Stimulated activated CD4-positive, alpha-beta T cell treated with anti-CD3 and anti-CD28 coated beads, Interleukin-12 subunit alpha, Interleukin-12 subunit beta, amount 100 ng/mL, for 24 hours (primary cell): ENCODE measurements around the gene PTPRT.

Source experiments
- DNase-seq, 2 experiments: peaks; one replicate each; pipeline ENCODE4 v3.0.0-alpha.2; 2020; ENCODE audit warnings: low read depth in 2 of 2

PTPRT gene

GRCh38 chr20:42559665-42560064 is 630.0 kb downstream of the PTPRT start:
- no peak for DNase-seq

DNA sequence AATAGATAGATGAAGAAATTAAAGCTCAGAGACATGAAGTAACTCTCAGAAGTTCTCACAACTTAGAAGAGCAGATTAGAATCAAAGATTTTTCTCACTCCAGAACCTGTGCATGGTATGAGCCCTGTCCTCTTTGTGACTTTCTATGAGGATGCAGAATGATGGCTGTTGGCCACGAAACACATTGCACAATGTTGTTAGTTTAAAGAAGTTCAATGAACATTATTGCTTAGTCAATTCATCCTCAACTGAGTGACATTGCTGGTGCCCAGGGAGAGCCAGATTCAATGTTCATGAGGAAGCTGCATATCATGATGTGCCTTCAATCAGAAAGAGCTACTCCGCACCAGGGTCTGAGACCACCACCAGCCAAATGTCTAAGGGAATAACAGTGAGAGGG is 633.1 kb downstream of the PTPRT start:
- no peak for DNase-seq

- DNase-seq = no peak
Observed at GRCh38 chr20:42553374-42553773, 636.3 kb downstream of the PTPRT start.

GRCh38 chr20:42549496-42549895 is 640.2 kb downstream of the PTPRT start:
- no peak for DNase-seq

DNA sequence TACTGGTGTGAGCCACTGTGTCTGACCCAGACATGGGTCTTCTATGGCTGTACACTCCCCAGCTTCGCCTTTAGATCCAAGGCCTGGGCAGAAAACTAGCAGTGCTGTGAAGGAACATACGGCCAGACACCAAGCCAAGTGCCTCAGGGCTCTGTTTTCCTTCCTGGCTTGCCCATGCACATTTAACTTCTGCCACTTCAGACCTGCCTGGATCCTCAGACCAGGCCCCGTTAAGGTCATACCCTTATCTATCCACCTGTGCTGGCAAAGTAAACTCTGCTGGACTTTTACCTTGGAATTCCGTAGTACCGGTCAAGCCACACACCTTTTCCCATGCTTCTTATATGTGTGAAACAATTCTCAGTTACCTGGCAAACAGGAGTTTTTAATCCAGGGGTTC is 644.8 kb downstream of the PTPRT start:
- DNase-seq = no peak

DNA sequence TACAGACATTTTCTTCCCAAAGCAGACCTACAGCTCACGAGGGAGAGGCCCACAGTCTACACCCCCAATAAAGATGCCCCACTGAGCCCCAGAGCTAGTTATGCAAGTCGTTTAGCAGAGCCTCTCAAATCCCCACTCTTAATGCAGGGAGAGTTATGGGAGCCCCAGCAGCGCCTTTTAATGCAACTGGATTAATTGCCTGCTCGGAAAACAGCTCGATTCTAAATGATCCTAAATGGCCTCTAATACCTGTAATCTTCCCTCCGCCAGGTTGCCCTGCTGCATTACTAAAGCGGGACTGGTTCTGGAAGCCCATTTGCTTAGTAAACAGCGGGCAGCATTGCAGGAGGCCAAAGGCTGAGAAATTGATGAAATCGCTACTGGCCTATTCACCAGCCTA is 656.9 kb downstream of the PTPRT start:
- no peak for DNase-seq

DNA sequence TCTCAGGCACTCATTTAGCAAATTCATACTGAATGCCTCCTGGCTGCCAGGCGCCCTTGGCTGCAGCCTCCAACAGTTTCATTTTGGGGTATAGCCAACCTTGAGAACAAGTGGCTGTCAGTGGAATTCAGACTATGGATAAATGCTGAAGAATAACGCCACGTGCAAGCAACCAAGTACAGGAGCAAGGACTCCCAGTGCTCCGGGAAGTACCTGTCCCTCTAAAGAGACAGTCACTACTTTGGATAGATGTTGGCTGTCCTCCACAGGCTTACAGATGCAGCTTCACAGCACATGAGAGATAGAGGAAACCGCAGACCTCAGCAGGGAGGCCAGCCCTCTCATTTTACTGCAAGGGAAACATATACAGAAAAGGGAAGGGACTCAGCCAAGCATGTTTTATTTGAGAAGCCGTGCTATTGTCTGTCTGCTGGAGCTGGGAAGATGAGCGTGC is 658.2 kb downstream of the PTPRT start:
- DNase-seq = no peak

DNA sequence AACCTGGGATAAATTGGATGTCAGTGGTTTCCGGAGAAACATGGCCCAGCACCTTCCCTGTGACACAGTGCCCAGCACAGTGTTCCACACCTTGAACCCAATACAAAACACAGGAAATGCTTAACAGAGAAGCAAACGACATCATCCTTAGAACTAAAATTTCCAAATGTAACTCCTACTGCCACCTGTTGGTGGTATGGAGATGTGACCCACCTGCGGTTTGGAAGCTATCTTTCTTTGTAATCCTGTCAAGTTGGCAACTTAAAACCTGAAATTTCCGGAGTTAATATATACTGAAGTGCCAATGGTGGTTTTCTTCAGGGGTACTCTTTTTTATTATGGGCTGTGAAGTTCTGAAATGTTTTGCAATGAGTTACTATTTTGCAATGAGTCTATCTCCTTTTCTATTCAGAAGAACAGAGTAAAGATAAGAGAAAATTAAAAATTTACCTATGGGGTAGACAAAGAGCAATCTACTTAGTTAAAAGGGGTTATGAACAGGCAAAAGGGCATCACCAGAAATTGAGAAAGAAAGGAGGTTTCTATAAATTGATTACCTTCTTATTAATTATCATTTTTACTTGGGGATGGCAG is 658.8 kb downstream of the PTPRT start:
- no peak for DNase-seq

DNA sequence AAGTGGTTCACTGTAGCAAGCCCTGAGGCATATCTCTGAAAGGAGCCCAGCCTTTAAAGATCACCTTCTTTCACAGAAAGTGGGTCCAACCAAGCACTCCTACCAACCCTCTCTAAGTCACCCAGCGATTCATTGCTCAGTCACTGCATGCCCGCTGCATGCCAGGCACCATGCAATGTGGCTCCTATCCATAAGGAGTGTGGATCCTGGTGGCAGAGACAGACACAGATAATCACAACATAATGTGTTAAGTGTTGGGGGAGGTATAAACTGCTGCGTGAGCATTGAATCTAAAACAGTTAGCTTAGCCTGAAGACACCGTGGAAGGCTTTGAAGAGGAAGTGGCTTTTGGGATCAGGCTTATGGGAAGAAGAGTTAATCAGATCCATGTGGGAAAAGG is 659.5 kb downstream of the PTPRT start:
- DNase-seq = no peak

DNA sequence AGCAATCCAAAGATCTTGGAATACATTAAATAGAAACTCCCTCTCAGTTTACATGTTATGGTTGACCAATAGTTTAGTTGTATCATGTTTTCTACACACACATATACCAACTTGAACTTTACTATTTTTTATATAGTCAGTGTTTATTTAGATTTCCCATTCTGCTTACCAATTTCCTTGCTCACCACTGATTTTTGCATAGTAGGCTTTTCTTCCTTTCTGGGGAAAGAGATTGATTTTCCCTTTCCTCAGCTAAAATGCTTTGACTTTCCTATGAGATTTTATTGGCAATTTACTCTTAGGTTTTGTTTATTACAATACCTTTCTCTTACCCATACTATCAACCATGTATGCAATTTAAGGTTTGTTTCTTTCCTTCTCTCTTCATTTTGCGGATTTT is 665.6 kb downstream of the PTPRT start:
- DNase-seq = no peak

GRCh38 chr20:42516692-42517091 is 673.0 kb downstream of the PTPRT start:
- no peak for DNase-seq

GRCh38 chr20:42510686-42511085 is 679.0 kb downstream of the PTPRT start:
- no peak for DNase-seq

DNA sequence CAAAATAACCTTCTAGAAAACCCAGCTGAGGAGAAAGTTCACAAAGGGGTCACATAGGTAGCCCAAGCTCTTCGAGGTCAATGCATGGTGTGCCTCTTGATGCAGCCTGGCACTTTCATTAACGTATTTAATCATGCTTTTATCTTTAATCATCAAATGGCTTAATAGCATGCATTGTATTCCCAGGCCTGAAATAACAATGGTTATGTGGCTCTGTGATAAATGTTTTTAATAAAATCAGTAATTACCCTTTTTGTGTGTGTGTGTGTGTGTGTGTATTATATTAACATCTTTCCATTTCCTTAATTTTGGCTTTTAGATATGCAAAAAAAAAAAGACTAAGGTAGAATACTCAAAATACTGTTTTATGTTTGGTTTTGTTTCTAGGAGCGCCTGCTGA is 681.8 kb downstream of the PTPRT start:
- DNase-seq = no peak

DNA sequence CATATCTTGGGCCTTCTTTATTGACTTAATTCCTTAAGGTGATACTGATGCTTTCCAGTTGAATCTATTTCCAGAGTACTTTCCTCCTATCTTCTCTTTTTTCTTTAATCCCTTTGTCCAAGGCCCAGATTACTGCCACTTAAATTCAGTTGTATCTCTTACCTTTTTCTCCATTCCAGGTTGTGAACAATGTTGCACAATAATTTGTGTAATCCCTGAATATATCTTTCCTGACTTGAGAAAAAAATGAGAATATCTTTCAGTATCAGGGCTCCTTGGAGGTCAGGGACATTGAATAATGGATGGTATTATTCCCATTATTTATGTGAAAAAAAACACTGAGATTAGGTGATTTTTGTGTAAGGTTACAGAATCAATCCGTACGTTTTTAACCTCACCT is 683.3 kb downstream of the PTPRT start:
- no peak for DNase-seq

GRCh38 chr20:42502591-42502990 is 687.1 kb downstream of the PTPRT start:
- DNase-seq = no peak

GRCh38 chr20:42496595-42496994 is 693.1 kb downstream of the PTPRT start:
- DNase-seq = no peak

GRCh38 chr20:42494290-42494689 is 695.4 kb downstream of the PTPRT start:
- no peak for DNase-seq

DNA sequence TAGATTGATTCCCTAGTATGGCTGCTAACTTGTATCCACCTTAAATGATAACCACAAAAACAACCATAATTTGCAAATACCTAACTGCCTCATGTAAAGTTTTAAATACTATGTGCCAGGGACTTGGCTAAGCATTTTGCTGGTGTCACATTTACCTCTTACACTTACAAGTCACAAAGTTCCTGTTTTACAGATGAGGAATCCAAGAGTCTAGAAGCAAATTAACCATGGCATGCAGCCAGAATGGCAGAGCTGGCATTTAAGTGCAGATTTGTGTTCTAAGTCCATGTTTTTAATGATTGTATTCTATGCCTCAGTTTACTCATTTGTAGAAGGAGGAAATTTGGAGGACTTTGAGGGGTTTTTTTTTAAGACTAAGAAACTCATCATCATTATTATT is 696.7 kb downstream of the PTPRT start:
- DNase-seq = no peak

- no peak for DNase-seq
Observed at GRCh38 chr20:42492290-42492689, 697.4 kb downstream of the PTPRT start.

GRCh38 chr20:42485556-42485955 is 704.1 kb downstream of the PTPRT start:
- no peak for DNase-seq

- no peak for DNase-seq
Observed at GRCh38 chr20:42484790-42485375, 704.8 kb downstream of the PTPRT start.

DNA sequence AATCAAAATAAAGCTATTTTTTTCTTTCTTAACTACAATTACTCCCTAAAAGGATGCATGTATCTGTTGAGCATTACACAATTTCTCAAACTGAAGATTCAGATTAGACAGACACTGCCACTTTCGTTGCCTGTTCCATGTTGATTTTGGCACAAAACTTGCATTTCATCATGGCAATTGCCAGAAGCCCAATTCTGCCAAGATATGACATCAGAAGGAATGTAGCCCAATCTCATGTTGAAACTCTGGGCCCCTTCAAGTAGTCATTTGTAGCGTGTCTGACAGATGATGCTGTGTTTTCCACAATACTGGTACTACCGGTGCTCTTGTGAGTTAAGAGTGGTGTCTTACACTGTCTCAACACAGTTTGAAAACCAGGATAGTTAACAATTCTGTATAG is 705.4 kb downstream of the PTPRT start:
- no peak for DNase-seq

DNA sequence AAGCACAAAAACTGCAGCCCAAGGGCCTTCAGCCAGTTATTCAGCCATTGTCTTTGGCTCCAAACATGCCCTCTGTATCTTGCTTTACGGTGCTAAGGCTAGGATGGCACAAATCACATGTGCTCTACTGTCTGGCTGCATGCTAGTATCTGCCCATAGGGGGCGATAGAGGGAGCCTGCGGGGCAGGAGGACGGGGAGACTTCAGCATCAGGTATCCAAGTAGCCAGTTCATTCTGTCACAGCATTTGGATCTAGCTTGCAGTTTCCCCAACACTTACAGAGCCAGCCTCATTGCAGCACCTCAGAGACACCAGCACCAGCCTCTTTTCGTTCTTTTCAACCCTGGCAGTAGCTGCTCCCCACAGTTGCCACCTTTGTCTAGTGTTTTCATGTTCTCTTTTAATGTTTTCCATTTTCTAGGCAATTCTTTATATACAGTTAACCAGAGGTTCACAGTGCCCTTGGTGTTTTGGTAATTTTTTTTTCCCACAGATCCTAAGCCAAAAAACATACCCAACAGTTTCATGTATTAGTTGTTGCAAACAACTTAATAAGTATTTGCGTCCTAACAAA is 705.9 kb downstream of the PTPRT start:
- DNase-seq = no peak

- DNase-seq = no peak
Observed at GRCh38 chr20:42482808-42483207, 706.9 kb downstream of the PTPRT start.
